ENCODE data around the gene PCSK5. TPM values are rescaled to one million over a fixed set of nuclear protein-coding genes. Genes with fewer than 3 reads are reported as not detected.
"Not testable (repeated sequence)": the region's sequence is repeated elsewhere in the genome, so short reads cannot be mapped to it uniquely, and the experiment has no call there.

Gene PCSK5
- total and polyA plus RNA-seq, 7 experiments from 2014 or later, result 5.2 to 35.0 (median 19.1) TPM

GRCh38 chr9:76310577-76310976 lies 420.1 kb downstream of the PCSK5 start:
- Mint-ChIP-seq H3K4me1 (no peaks in the 10 kb centered on the region), H3K27me3 (peaks cover 4 to 26% (median 11%) of the 10 kb centered on the region in 5 donors), H3K27ac (no peak overlapping the region), H3K9me3 (no peaks in the 10 kb centered on the region), H3K36me3 (no peaks in the 10 kb centered on the region), H3K4me3 (no peak overlapping the region)
- ChIA-PET POLR2A (no interaction called here), CTCF (interaction anchor here (0.7 kb wide), 1 partner anchor 90 kb away, joined by 3 read pairs; no protein-coding TSS in a partner anchor)
- intact Hi-C loops (cut with micrococcal nuclease), result no loop called here
- no peak for DNase-seq
- no peak for ATAC-seq
- Histone ChIP-seq H3K36me3 (ENCODE audit: control insufficient read depth in 2 of 3, insufficient read depth in 3 of 3, low read length in 3 of 3) (no peaks in the 10 kb centered on the region), H3K27ac (ENCODE audit: low read depth, low read length) (no peak overlapping the region), H3K9me3 (ENCODE audit: control insufficient read depth in 2 of 3, low read length in 3 of 3) (no peaks in the 10 kb centered on the region), H3K4me3 (ENCODE audit: low read length) (no peak overlapping the region), H3K4me1 (ENCODE audit: control insufficient read depth in 2 of 2, insufficient read depth in 2 of 2, low read length in 2 of 2) (no peaks in the 10 kb centered on the region), H3K27me3 (ENCODE audit: control insufficient read depth in 2 of 2, insufficient read depth in 2 of 2, low read length in 2 of 2) (no peaks in the 10 kb centered on the region)

- POLR2A ChIA-PET, result no interaction called here
- no peak for ATAC-seq
- no peaks in the 10 kb centered on the region for H3K9me3 ChIP-seq (ENCODE audit: control insufficient read depth in 2 of 3, low read length in 3 of 3)
- Mint-ChIP-seq H3K9me3 (no peaks in the 10 kb centered on the region), H3K4me1 (no peaks in the 10 kb centered on the region), H3K27me3 (peaks cover 4 to 26% (median 11%) of the 10 kb centered on the region in 5 donors), H3K36me3 (no peaks in the 10 kb centered on the region), H3K27ac (no peak overlapping the region), H3K4me3 (no peak overlapping the region)
- H3K27me3 ChIP-seq (ENCODE audit: control insufficient read depth in 2 of 2, insufficient read depth in 2 of 2, low read length in 2 of 2), result no peaks in the 10 kb centered on the region
- no peak for DNase-seq
- no peak overlapping the region for H3K4me3 ChIP-seq (ENCODE audit: low read length)
- CTCF ChIA-PET, result interaction anchor here (0.5 to 2.0 kb wide), 2 partner anchors 8 to 134 kb away, joined by 3 to 11 read pairs; no protein-coding TSS in a partner anchor
- H3K4me1 ChIP-seq (ENCODE audit: control insufficient read depth in 2 of 2, insufficient read depth in 2 of 2, low read length in 2 of 2), result no peaks in the 10 kb centered on the region
- H3K27ac ChIP-seq (ENCODE audit: low read depth, low read length), result no peak overlapping the region
- no peaks in the 10 kb centered on the region for H3K36me3 ChIP-seq (ENCODE audit: control insufficient read depth in 2 of 3, insufficient read depth in 3 of 3, low read length in 3 of 3)
- intact Hi-C loops (cut with micrococcal nuclease), result no loop called here
Observed at GRCh38 chr9:76310991-76311390, 420.5 kb downstream of the PCSK5 start.

- H3K4me1 ChIP-seq (ENCODE audit: control insufficient read depth in 2 of 2, insufficient read depth in 2 of 2, low read length in 2 of 2), result no peaks in the 10 kb centered on the region
- intact Hi-C loops (cut with micrococcal nuclease), result no loop called here
- H3K27ac Mint-ChIP-seq, result no peak overlapping the region
- H3K4me1 Mint-ChIP-seq, result no peaks in the 10 kb centered on the region
- H3K36me3 ChIP-seq (ENCODE audit: control insufficient read depth in 2 of 3, insufficient read depth in 3 of 3, low read length in 3 of 3), result no peaks in the 10 kb centered on the region
- H3K4me3 ChIP-seq (ENCODE audit: low read length), result no peak overlapping the region
- ATAC-seq (no peak), DNase-seq (no peak)
- ChIA-PET POLR2A (no interaction called here), CTCF (interaction anchor here (0.5 to 2.0 kb wide), 2 partner anchors 8 to 134 kb away, joined by 3 to 11 read pairs; no protein-coding TSS in a partner anchor)
- H3K27me3 ChIP-seq (ENCODE audit: control insufficient read depth in 2 of 2, insufficient read depth in 2 of 2, low read length in 2 of 2), result no peaks in the 10 kb centered on the region
- H3K36me3 Mint-ChIP-seq, result no peaks in the 10 kb centered on the region
- no peak overlapping the region for H3K27ac ChIP-seq (ENCODE audit: low read depth, low read length)
- no peaks in the 10 kb centered on the region for H3K9me3 ChIP-seq (ENCODE audit: control insufficient read depth in 2 of 3, low read length in 3 of 3)
- H3K4me3 Mint-ChIP-seq, result no peak overlapping the region
- peaks cover 4 to 26% (median 11%) of the 10 kb centered on the region in 5 donors for H3K27me3 Mint-ChIP-seq
- no peaks in the 10 kb centered on the region for H3K9me3 Mint-ChIP-seq
Observed at GRCh38 chr9:76311537-76311936, 421.1 kb downstream of the PCSK5 start.

- Histone ChIP-seq H3K27ac (ENCODE audit: low read depth, low read length) (no peak overlapping the region), H3K27me3 (ENCODE audit: control insufficient read depth in 2 of 2, insufficient read depth in 2 of 2, low read length in 2 of 2) (no peaks in the 10 kb centered on the region), H3K36me3 (ENCODE audit: control insufficient read depth in 2 of 3, insufficient read depth in 3 of 3, low read length in 3 of 3) (no peaks in the 10 kb centered on the region), H3K4me1 (ENCODE audit: control insufficient read depth in 2 of 2, insufficient read depth in 2 of 2, low read length in 2 of 2) (no peaks in the 10 kb centered on the region), H3K9me3 (ENCODE audit: control insufficient read depth in 2 of 3, low read length in 3 of 3) (no peaks in the 10 kb centered on the region), H3K4me3 (ENCODE audit: low read length) (no peak overlapping the region)
- ChIA-PET POLR2A (no interaction called here), CTCF (no interaction called here)
- DNase-seq (no peak), ATAC-seq (no peak)
- Mint-ChIP-seq H3K27me3 (peaks cover 0 to 10% (median 4%) of the 10 kb centered on the region in 5 donors), H3K4me1 (no peaks in the 10 kb centered on the region), H3K9me3 (no peaks in the 10 kb centered on the region), H3K27ac (no peak overlapping the region), H3K36me3 (no peaks in the 10 kb centered on the region), H3K4me3 (no peak overlapping the region)
- intact Hi-C loops (cut with micrococcal nuclease), result no loop called here
Observed at GRCh38 chr9:76313771-76314170, 423.3 kb downstream of the PCSK5 start.

GRCh38 chr9:76314321-76314720 lies 423.8 kb downstream of the PCSK5 start:
- Histone ChIP-seq H3K27ac (ENCODE audit: low read depth, low read length) (no peak overlapping the region), H3K4me1 (ENCODE audit: control insufficient read depth in 2 of 2, insufficient read depth in 2 of 2, low read length in 2 of 2) (no peaks in the 10 kb centered on the region), H3K4me3 (ENCODE audit: low read length) (no peak overlapping the region), H3K36me3 (ENCODE audit: control insufficient read depth in 2 of 3, insufficient read depth in 3 of 3, low read length in 3 of 3) (no peaks in the 10 kb centered on the region), H3K27me3 (ENCODE audit: control insufficient read depth in 2 of 2, insufficient read depth in 2 of 2, low read length in 2 of 2) (no peaks in the 10 kb centered on the region), H3K9me3 (ENCODE audit: control insufficient read depth in 2 of 3, low read length in 3 of 3) (no peaks in the 10 kb centered on the region)
- no peak for ATAC-seq
- no peak overlapping the region for H3K4me3 Mint-ChIP-seq
- no peak overlapping the region for H3K27ac Mint-ChIP-seq
- intact Hi-C loops (cut with micrococcal nuclease), result no loop called here
- H3K4me1 Mint-ChIP-seq, result no peaks in the 10 kb centered on the region
- peaks cover 0 to 6% (median 4%) of the 10 kb centered on the region in 5 donors for H3K27me3 Mint-ChIP-seq
- CTCF ChIA-PET, result interaction anchor here (0.7 kb wide), 1 partner anchor 57 kb away, joined by 3 read pairs; no protein-coding TSS in a partner anchor
- no peaks in the 10 kb centered on the region for H3K36me3 Mint-ChIP-seq
- H3K9me3 Mint-ChIP-seq, result no peaks in the 10 kb centered on the region
- POLR2A ChIA-PET, result no interaction called here
- no peak for DNase-seq

- Histone ChIP-seq H3K9me3 (ENCODE audit: control insufficient read depth in 2 of 3, low read length in 3 of 3) (no peaks in the 10 kb centered on the region), H3K36me3 (ENCODE audit: control insufficient read depth in 2 of 3, insufficient read depth in 3 of 3, low read length in 3 of 3) (no peaks in the 10 kb centered on the region), H3K27me3 (ENCODE audit: control insufficient read depth in 2 of 2, insufficient read depth in 2 of 2, low read length in 2 of 2) (no peaks in the 10 kb centered on the region), H3K4me1 (ENCODE audit: control insufficient read depth in 2 of 2, insufficient read depth in 2 of 2, low read length in 2 of 2) (no peaks in the 10 kb centered on the region), H3K27ac (ENCODE audit: low read depth, low read length) (no peak overlapping the region), H3K4me3 (ENCODE audit: low read length) (no peak overlapping the region)
- Mint-ChIP-seq H3K27me3 (peaks cover 0 to 1% (median 0%) of the 10 kb centered on the region in 5 donors), H3K9me3 (no peaks in the 10 kb centered on the region), H3K27ac (no peak overlapping the region), H3K4me3 (no peak overlapping the region), H3K36me3 (no peaks in the 10 kb centered on the region), H3K4me1 (no peaks in the 10 kb centered on the region)
- intact Hi-C loops (cut with micrococcal nuclease), result no loop called here
- ChIA-PET CTCF (no interaction called here), POLR2A (no interaction called here)
- no peak for DNase-seq
- ATAC-seq, result no peak
Observed at GRCh38 chr9:76316069-76316468, 425.6 kb downstream of the PCSK5 start.

- peaks cover 0 to 20% (median 5%) of the 10 kb centered on the region in 5 donors for H3K27me3 Mint-ChIP-seq
- H3K9me3 Mint-ChIP-seq; H3K4me1 ChIP-seq (ENCODE audit: control insufficient read depth in 2 of 2, insufficient read depth in 2 of 2, low read length in 2 of 2); H3K27ac Mint-ChIP-seq; H3K4me3 ChIP-seq (ENCODE audit: low read length); DNase-seq; POLR2A ChIA-PET; CTCF ChIA-PET; H3K27ac ChIP-seq (ENCODE audit: low read depth, low read length); H3K27me3 ChIP-seq (ENCODE audit: control insufficient read depth in 2 of 2, insufficient read depth in 2 of 2, low read length in 2 of 2); intact Hi-C loops (cut with micrococcal nuclease); H3K9me3 ChIP-seq (ENCODE audit: control insufficient read depth in 2 of 3, low read length in 3 of 3); H3K4me1 Mint-ChIP-seq; H3K36me3 ChIP-seq (ENCODE audit: control insufficient read depth in 2 of 3, insufficient read depth in 3 of 3, low read length in 3 of 3); H3K36me3 Mint-ChIP-seq; ATAC-seq; H3K4me3 Mint-ChIP-seq: not testable (repeated sequence)
Observed at GRCh38 chr9:76319466-76319865, 429.0 kb downstream of the PCSK5 start.

Measured in naive thymus-derived CD4-positive, alpha-beta T cell (primary cell).